ENCODE data around the gene CDH13.
"Not testable (repeated sequence)": the region's sequence is repeated elsewhere in the genome, so short reads cannot be mapped to it uniquely, and the experiment has no call there.

Gene CDH13

DNA sequence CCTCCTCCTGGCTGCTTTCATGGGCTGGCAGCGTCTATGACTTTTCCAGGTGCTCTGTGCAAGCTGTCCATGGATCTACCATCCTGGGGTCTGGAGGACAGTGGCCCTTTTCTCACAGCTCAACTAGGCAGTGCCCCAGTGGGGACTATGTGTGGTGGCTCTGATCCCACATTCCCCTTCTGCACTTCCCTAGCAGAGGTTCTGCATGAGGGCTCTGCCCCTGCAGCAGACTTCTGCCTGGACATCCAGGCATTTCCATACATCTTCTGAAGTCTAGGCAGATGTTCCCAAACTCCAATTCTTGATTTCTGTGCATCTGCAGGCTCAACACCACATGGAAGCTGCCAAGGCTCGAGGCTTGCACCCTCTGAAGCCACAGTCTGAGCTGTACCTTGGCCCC is 307.2 kb downstream of the CDH13 start:
- in situ Hi-C loops (cut with MboI; ENCODE audit: low sequenced_read_pairs), result not testable (repeated sequence)

DNA sequence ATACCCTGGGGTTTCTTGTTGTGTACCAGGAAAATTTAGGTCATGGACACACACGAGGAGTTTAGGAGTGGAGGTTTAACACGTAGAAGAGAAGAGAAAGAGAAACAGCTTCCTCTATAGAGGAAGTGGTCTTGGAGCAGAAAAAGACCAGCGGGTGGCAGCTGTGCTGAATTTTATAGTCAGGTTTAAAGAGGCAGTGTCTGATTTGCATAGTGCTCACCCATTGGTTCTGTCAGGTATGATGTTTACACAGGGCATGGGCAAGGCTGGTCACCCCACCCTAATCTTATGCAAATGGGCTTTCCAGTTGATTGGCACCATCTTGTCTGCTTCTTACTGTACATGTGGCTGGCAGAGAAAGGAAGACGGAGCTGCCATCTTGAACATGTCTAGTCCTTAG is 309.0 kb downstream of the CDH13 start:
- in situ Hi-C loops (cut with MboI; ENCODE audit: low sequenced_read_pairs), result no loop called here

DNA sequence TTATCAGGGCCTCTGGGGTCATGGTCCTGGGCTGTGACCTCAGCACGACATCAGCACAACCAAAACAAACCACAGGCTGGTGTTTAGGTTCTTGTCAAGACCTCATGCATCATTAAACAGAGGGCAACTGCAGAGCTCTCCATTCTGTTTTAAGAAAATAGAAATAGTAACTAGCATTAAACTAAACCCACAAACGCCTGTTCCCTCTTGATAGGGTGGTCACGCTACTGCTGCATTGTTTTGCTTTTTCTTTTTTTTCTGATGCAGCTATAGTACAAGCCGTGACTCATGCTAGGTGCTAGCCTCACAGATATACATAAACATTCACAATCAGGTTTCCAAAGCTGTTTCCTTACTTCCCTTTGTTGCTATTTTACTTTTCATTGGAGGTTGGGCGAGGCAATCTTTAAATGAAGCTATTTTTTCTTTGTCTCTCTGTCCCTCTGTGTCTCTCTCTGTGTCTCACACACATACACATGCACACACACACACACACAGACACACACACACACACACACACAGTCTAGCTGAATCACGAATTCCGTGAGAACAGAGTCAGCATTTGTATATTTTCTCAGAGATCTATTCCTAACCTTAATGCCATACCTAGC is 310.3 kb downstream of the CDH13 start:
- in situ Hi-C loops (cut with MboI; ENCODE audit: low sequenced_read_pairs), result no loop called here

DNA sequence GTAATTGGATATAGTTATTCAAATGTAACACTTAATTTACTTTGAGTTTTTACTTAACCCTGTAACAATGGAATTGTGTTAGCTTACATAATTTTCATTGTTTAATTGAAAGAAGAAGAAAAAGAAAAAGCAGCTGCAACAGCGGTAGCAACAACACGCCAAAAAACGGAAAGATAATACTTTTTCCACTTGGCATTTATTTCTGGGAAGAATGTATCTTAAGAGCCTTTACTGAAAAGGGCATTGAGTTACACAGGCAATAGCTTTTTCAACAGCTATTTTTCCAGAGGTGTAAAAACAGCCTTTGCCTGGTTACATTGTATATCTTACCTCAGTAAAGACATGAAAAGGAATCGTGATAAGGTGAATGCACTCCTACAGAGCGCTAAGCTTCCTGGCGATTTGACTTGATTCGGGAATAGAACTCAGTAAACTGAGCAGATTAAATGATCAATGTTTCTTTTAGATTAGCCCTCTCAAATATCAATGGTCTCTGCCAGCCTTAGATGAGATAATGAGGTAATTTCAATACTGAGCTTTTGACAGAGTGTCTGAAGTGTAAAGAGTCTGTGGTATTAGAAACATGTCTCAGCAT is 311.3 kb downstream of the CDH13 start:
- in situ Hi-C loops (cut with MboI; ENCODE audit: low sequenced_read_pairs), result no loop called here

DNA sequence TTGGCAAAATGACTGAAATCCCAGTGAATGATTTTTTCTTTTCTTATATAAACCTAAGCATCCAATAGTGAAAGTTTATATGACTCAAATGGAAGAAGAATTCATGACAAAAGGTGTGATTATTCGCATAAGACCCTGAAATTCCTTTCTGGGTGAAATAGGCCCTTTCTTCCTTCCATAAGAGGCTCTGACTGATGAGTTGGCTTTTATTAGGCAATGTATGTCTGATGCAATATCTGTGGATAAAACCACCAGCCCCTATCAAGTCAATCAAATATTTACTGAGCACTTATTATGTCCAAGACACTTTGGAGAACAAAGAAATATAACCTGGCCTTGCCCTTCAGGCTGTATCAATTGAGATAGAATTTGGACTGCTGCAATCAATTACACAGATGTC is 316.6 kb downstream of the CDH13 start:
- in situ Hi-C loops (cut with MboI; ENCODE audit: low sequenced_read_pairs), result no loop called here

DNA sequence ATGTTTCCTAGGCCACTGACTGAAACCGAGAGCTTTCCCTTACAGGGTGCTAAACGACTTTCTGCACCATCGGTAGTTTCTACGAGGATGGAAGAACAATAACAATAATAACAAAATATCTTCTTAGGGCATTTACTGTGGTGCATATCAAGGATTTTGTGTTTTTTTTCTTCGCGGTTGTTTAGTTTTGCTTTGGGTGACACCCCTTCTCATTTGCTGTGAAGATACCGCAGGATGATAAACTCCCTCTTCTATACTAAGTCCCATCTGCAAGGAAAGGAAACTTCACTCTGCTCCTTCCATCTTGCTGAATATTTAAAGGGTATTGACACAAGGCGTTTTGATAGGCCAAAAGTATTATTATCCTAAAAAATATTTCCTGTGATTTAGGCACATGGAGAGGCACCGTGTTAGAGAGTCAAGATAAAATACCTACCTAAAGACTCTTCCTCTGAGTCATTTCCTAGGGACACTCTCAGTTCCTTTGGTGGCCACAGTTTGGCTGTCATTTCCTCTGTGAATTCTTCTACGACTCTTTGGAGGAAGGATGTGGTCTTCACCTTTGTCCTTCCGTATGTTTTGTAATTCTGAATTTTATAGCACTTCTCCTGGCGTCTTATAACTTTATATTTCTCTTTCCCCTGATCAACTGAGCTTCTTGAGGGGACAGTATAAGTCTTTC is 318.8 kb downstream of the CDH13 start:
- in situ Hi-C loops (cut with MboI; ENCODE audit: low sequenced_read_pairs), result no loop called here

DNA sequence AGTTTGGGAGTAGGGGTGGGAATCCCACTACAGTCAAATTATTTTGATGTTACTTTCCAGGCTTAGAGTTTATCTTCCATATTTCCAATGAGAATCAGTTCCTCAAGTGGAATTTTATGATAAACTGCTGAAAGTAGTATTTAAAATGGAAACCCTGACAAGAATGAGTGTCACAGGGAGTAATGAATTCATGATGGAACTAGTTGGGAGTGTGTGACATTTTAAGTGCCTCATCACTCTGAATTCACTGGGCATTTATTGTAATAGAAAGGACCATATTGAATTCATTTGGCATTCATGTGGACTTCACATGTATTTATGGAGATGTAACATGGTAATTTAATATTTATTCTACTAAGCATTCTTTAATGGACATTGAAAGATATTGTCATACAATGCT is 320.9 kb downstream of the CDH13 start:
- in situ Hi-C loops (cut with MboI; ENCODE audit: low sequenced_read_pairs), result no loop called here

DNA sequence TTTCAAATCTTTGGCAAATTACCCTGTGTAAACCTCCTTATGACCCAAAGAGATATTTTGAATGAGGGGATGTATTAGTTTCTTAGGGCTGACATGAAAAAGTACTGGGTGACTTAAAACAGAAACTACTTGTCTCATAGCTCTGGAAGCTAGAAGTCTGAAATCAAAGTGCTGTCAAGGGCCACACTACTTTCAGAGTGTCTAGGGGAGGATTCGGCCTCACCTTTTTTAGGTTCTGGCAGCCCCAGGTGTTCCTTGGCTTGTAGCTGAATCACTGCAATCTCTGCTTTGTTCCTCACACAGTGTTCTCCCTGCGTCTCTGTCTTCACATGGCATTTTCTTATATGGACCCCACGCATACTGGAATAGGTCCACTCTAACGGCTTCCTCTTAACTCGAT is 322.2 kb downstream of the CDH13 start:
- in situ Hi-C loops (cut with MboI; ENCODE audit: low sequenced_read_pairs), result no loop called here

DNA sequence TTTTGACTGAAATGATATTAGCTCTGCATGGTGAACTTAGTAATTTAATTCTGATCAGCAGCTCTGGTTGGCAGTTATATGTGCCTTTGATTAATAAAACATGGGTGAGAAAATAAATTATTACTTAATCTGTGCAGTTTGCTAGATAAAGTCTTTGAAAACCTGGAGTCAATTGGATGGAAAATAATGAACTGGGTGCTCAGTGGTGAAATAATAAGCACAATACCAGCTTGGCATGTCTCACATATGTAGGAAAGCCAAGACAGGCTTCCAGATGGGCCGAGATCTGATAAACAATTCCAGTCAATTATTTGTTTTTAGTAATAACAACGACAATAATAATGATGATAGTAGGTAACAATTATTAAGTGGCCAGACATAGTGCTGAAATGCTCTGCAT is 326.7 kb downstream of the CDH13 start:
- in situ Hi-C loops (cut with MboI; ENCODE audit: low sequenced_read_pairs), result no loop called here

DNA sequence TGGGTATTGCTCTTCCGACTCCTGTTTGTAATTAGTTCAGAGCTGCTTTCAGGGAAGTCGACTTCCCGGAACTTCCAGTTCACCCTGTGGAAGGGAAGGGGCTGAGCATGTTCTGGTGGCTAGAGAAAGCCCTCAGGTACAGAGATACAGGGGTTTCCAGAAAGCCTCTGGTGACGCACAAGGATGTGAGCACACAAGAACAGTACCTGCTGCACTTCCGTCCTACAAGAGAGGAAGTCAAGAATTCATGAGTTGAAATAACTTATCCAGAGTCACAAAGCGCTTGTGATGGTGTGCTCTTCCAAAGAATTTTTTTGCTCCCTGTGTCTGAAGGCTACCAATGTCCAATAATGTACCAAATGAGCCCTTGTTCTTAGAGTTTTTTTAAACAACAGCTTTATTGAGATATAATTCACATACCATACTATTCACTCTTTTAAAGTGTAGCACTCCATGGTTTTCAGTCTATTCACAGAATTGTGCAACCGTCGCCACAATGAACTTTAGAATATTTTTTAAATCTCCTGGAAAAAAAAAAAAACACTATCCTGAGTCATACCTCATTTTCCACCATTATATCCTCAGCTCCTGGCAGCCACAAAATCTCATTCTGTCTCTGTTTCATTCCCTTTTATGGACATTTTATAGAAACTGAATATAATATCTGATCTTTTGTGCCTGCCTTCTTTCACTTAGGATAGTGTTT is 327.6 kb downstream of the CDH13 start:
- in situ Hi-C loops (cut with MboI; ENCODE audit: low sequenced_read_pairs), result no loop called here

DNA sequence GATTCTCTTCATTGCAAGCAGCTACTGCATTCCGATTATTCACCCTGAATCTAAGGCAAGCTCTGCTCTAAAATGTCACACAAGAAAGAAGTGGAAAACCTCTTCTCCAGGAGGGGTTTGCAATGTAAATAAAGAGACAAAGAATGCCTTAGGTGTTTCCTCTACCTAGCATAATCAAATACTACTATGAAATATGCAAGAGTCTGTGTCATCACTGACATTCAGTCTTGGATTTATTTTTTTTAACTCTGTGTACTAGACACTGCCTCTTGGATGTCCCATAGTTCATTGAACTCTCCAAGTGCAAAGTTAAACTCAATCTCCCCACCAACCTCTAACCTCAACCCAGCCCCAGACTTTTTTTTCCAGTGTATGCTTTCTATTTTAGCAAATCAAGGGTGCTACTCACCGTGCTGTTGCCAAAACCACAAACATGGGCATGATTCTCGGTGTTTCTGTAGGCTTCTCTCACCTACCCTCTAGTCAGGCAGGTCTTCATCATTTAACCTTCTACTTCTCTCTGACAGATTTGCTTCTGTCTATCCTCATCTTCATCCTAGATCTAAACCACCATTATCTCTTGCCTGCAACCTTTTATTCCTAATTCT is 329.1 kb downstream of the CDH13 start:
- in situ Hi-C loops (cut with MboI; ENCODE audit: low sequenced_read_pairs), result no loop called here

DNA sequence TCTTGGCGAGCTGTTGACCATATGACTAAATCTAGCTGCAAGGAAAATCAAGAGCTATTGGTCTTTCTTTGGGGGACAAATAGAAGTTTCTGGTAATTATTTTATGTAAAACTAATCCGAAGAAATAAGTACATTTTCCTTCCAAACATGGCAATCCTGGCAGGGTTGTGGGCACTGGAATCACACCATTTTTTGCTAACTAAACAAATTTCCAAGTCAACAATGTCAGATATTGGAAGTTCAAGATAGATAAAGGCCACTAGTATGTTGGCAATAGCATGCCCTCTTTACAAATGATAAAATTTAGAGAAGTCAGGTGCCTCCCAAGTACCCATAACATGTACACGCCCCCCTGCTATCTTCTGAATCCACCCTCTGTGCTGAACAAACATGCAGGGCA is 330.4 kb downstream of the CDH13 start:
- in situ Hi-C loops (cut with MboI; ENCODE audit: low sequenced_read_pairs), result no loop called here

DNA sequence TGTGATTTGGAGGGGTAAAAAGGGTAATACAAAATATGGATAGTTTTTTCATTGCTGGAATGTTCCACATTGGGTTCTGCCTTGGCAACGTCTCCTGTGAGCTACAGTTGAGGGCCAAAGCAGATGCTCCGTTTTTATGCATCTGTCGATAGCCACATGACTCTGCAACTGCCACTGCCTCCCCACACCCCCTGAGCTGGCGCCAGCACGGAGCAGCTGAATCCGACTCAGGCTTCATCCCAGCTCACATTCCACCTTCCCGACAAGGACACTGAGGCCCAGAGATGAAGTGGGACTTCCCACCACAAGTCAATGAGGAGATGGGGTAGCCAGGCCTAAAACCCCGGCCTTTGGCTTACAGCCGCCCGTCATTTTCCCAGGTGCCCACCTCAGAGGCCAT is 334.1 kb downstream of the CDH13 start:
- in situ Hi-C loops (cut with MboI; ENCODE audit: low sequenced_read_pairs), result no loop called here

DNA sequence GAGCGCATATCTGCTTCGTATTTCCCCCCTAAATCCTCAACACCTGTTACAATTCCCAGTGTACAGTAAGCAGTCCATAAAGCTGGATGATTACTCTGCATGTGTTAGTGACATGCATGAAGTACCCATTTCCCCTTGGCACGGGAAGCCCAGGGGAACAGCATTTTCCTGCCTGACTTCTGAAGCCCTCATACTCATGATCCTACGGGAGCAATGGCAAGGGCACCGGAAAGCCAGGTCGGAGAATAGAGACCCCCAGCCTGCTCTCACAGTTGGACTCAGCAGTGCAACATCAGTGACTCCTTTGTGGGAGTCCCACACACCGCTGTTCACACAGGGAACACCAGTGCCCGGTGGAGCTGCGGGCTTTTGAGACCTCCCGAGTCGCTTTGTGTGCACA is 336.9 kb downstream of the CDH13 start:
- in situ Hi-C loops (cut with MboI; ENCODE audit: low sequenced_read_pairs), result no loop called here

DNA sequence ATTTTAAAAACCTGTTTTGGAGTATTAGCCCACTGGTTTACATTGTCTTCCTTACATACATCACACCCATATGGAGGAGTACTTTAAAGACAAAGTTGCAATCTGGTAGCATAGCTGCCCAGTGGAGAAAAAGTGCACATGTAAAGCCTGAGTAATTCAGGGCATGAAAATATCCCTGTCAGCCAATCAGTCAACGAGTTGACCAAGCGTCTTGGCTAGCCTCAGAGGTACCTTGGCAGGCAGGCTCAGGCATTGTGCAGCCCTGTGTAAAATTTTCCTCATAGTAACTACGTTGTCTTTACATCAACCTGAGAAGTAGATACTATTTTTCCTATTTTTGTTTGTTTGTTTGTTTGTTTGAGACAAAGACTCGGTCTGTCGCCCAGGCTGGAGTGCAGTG is 339.0 kb downstream of the CDH13 start:
- in situ Hi-C loops (cut with MboI; ENCODE audit: low sequenced_read_pairs), result no loop called here

DNA sequence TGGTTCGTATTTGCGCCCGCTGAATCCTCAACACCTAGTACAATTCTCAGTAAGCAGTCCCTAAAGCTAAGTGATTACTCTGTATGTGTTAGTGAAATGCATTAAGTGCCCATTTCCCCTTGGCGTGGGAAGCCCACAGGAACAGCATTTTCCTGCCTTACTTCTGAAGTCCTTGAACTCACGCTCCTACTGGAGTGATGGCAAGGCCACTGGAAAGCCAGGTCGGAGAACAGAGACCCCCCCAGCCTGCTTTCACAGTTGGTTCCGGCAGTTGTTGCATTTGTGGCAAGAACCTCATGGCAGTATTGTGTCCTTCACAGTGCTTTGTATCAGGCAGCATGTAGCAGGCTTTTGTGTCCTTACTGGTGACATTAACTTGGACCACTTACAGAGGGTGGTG is 340.7 kb downstream of the CDH13 start:
- in situ Hi-C loops (cut with MboI; ENCODE audit: low sequenced_read_pairs), result no loop called here

DNA sequence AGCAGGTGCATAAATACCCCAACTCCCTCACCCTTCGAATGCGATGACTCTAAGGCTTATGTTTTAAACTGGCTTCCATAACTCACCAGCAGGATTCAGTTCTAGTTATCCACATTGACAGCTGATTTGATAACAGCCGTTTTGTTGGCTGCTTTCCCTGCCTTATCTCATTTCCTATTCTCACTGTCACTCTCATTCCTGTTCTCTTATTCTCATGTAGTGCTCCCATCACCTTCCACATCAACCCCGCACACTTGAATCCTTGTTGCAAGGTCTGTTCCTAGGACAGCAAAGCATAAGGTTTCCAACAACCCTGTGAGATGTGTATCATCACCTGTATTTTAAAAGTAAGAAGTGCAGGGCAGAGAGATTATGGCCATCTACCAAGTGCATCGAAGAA is 344.4 kb downstream of the CDH13 start:
- in situ Hi-C loops (cut with MboI; ENCODE audit: low sequenced_read_pairs), result no loop called here

DNA sequence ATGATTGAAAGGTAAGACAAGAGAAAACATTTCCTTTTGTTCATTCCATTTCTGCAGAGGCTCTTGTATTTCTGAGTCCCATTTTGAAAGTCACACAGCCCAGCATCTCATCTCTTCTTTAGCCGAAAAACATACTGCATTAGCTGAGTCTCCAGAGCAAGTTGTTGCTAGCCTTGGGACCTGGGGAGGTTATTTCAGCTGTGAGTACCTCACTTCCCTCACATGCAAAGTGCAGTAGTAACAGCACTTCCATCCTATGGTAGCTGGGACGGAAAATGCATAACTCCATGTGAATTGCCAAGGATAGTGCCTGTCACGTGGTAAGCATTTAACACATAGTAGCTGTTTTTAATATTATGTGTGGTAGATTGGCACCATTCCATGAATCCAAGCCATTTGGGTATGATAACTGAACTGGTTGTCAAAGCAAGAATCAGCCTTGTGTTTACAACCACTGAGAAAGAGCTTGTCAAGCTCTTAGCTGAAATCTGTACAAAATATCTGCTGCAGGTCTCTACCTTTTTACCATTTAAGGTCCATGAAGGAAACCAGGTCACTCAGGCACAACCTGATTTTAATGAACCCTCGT is 345.7 kb downstream of the CDH13 start:
- in situ Hi-C loops (cut with MboI; ENCODE audit: low sequenced_read_pairs), result no loop called here

DNA sequence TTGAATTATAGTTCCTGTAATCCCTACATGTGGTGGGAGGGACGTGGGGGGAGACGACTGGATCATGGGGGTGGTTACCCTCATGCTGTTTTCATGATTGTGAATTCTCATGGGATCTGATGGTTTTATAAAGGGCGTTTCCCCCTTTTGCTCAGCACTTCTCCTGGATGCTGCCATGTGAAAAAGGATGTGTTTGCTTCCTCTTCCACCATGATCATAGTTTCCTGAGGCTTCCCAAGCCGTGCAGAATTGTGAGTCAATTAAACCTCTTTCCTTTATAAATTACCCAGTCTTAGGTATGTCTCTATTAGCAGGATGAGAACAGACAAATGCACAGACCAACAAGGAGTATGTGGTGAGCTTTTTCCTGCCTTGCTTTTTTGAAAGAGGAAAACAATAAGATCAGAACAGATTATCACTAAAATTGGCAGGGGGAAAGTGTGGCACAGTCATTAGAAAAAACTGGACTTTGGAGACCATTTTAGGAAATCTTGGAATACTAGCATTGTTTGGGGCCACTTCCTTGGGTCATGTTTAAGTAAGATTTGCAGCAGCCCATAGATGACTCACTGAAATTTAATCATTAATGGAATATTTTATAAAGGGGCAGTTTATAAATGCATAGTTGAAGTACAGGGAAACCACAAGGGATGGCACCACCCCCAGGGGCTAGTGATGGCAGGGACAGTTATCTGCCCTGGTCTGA is 352.8 kb downstream of the CDH13 start:
- in situ Hi-C loops (cut with MboI; ENCODE audit: low sequenced_read_pairs), result no loop called here

DNA sequence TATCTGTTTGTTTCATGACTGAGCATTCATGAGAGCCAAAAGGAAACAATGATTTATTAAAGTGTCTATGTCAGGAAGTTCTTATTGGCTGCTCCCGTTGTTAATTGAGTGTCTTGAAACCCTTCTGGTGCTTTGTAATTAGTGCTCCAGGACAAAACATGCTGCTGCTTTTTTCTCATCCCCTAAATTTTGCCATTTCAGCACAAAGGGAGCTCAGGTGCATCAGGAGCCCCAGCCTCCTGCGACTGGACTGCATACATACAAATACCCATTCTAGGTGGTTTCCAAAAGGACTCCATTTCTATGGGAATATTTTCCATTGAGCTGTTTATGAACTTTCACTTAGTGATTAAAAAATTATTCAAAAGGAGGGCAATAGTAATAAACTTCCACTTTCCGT is 354.0 kb downstream of the CDH13 start:
- in situ Hi-C loops (cut with MboI; ENCODE audit: low sequenced_read_pairs), result no loop called here

DNA sequence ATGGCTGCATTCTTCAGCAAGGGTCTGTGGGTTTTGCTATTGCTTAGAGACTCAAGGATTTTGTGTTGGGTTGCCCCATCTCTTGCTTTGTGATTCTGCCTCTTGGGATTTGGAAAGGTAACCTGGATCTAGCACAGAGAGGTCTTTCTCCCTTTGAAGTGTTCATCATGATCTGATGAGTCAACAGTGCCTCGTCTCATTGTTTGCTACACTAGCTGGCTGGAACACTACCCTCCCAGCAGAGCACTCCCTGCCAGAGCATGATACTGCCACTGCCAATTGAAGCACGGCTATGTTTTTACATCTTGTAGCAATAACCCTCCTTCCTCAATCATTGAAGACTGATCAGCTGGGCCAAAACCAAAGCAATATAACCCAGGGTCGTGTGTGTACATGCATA is 361.0 kb downstream of the CDH13 start:
- in situ Hi-C loops (cut with MboI; ENCODE audit: low sequenced_read_pairs), result no loop called here
